Measurements from ENCODE around the gene SPRR2D.

Gene SPRR2D

GRCh38 chr1:153000294-153000693 lies 40.6 kb downstream of the SPRR2D start:
- H3K4me1 ChIP-seq (ENCODE audit: control insufficient read depth, insufficient read depth, low read length) = no peaks in the 10 kb centered on the region
- no peaks in the 10 kb centered on the region for H3K9me3 ChIP-seq (ENCODE audit: control insufficient read depth, insufficient read depth, low read length)
- H3K4me3 ChIP-seq (ENCODE audit: low read depth, low read length) = no peak overlapping the region
- H3K36me3 ChIP-seq (ENCODE audit: control insufficient read depth, insufficient read depth, low read length) = no peaks in the 10 kb centered on the region
- H3K9ac ChIP-seq (ENCODE audit: low read depth, low read length) = no peak overlapping the region
- H3K27me3 ChIP-seq (ENCODE audit: control insufficient read depth, insufficient read depth, low read length) = peaks cover 2% of the 10 kb centered on the region

GRCh38 chr1:152999818-153000217 lies 41.1 kb downstream of the SPRR2D start:
- no peak overlapping the region for H3K9ac ChIP-seq (ENCODE audit: low read depth, low read length)
- no peaks in the 10 kb centered on the region for H3K9me3 ChIP-seq (ENCODE audit: control insufficient read depth, insufficient read depth, low read length)
- no peaks in the 10 kb centered on the region for H3K4me1 ChIP-seq (ENCODE audit: control insufficient read depth, insufficient read depth, low read length)
- no peaks in the 10 kb centered on the region for H3K36me3 ChIP-seq (ENCODE audit: control insufficient read depth, insufficient read depth, low read length)
- peaks cover 2% of the 10 kb centered on the region for H3K27me3 ChIP-seq (ENCODE audit: control insufficient read depth, insufficient read depth, low read length)
- no peak overlapping the region for H3K4me3 ChIP-seq (ENCODE audit: low read depth, low read length)

GRCh38 chr1:152998476-152998875 lies 42.4 kb downstream of the SPRR2D start:
- H3K27me3 ChIP-seq (ENCODE audit: control insufficient read depth, insufficient read depth, low read length) = peaks cover 2% of the 10 kb centered on the region

GRCh38 chr1:152997901-152998300 lies 43.0 kb downstream of the SPRR2D start:
- no peak overlapping the region for H3K4me3 ChIP-seq (ENCODE audit: low read depth, low read length)
- H3K36me3 ChIP-seq (ENCODE audit: control insufficient read depth, insufficient read depth, low read length) = no peaks in the 10 kb centered on the region
- H3K27me3 ChIP-seq (ENCODE audit: control insufficient read depth, insufficient read depth, low read length) = peaks cover 2% of the 10 kb centered on the region
- no peaks in the 10 kb centered on the region for H3K4me1 ChIP-seq (ENCODE audit: control insufficient read depth, insufficient read depth, low read length)
- H3K9me3 ChIP-seq (ENCODE audit: control insufficient read depth, insufficient read depth, low read length) = no peaks in the 10 kb centered on the region
- no peak overlapping the region for H3K9ac ChIP-seq (ENCODE audit: low read depth, low read length)

More at GRCh38 chr1:152998476-152998875, 42.4 kb downstream of the SPRR2D start:
- Histone ChIP-seq H3K9ac (ENCODE audit: low read depth, low read length) (no peak overlapping the region), H3K9me3 (ENCODE audit: control insufficient read depth, insufficient read depth, low read length) (no peaks in the 10 kb centered on the region), H3K4me3 (ENCODE audit: low read depth, low read length) (no peak overlapping the region), H3K4me1 (ENCODE audit: control insufficient read depth, insufficient read depth, low read length) (no peaks in the 10 kb centered on the region), H3K36me3 (ENCODE audit: control insufficient read depth, insufficient read depth, low read length) (no peaks in the 10 kb centered on the region)

GRCh38 chr1:152996633-152997400 lies 44.1 kb downstream of the SPRR2D start:
- Histone ChIP-seq H3K9me3 (ENCODE audit: control insufficient read depth, insufficient read depth, low read length) (no peaks in the 10 kb centered on the region), H3K36me3 (ENCODE audit: control insufficient read depth, insufficient read depth, low read length) (no peaks in the 10 kb centered on the region), H3K27me3 (ENCODE audit: control insufficient read depth, insufficient read depth, low read length) (peaks cover 2% of the 10 kb centered on the region), H3K4me3 (ENCODE audit: low read depth, low read length) (no peak overlapping the region), H3K4me1 (ENCODE audit: control insufficient read depth, insufficient read depth, low read length) (no peaks in the 10 kb centered on the region), H3K9ac (ENCODE audit: low read depth, low read length) (no peak overlapping the region)

GRCh38 chr1:152995842-152996241 lies 45.1 kb downstream of the SPRR2D start:
- Histone ChIP-seq H3K4me3 (ENCODE audit: low read depth, low read length) (no peak overlapping the region), H3K4me1 (ENCODE audit: control insufficient read depth, insufficient read depth, low read length) (no peaks in the 10 kb centered on the region), H3K9me3 (ENCODE audit: control insufficient read depth, insufficient read depth, low read length) (no peaks in the 10 kb centered on the region), H3K9ac (ENCODE audit: low read depth, low read length) (no peak overlapping the region), H3K36me3 (ENCODE audit: control insufficient read depth, insufficient read depth, low read length) (no peaks in the 10 kb centered on the region), H3K27me3 (ENCODE audit: control insufficient read depth, insufficient read depth, low read length) (no peaks in the 10 kb centered on the region)

- H3K9ac ChIP-seq (ENCODE audit: low read depth, low read length) = no peak overlapping the region
- H3K36me3 ChIP-seq (ENCODE audit: control insufficient read depth, insufficient read depth, low read length) = no peaks in the 10 kb centered on the region
- H3K27me3 ChIP-seq (ENCODE audit: control insufficient read depth, insufficient read depth, low read length) = no peaks in the 10 kb centered on the region
- H3K4me3 ChIP-seq (ENCODE audit: low read depth, low read length) = no peak overlapping the region
- no peaks in the 10 kb centered on the region for H3K4me1 ChIP-seq (ENCODE audit: control insufficient read depth, insufficient read depth, low read length)
- no peaks in the 10 kb centered on the region for H3K9me3 ChIP-seq (ENCODE audit: control insufficient read depth, insufficient read depth, low read length)
Observed at GRCh38 chr1:152993186-152993585, 47.7 kb downstream of the SPRR2D start.

Measured in iPS-15b (cell line).